Measurements from ENCODE around the gene DDHD1.

Gene DDHD1

DNA sequence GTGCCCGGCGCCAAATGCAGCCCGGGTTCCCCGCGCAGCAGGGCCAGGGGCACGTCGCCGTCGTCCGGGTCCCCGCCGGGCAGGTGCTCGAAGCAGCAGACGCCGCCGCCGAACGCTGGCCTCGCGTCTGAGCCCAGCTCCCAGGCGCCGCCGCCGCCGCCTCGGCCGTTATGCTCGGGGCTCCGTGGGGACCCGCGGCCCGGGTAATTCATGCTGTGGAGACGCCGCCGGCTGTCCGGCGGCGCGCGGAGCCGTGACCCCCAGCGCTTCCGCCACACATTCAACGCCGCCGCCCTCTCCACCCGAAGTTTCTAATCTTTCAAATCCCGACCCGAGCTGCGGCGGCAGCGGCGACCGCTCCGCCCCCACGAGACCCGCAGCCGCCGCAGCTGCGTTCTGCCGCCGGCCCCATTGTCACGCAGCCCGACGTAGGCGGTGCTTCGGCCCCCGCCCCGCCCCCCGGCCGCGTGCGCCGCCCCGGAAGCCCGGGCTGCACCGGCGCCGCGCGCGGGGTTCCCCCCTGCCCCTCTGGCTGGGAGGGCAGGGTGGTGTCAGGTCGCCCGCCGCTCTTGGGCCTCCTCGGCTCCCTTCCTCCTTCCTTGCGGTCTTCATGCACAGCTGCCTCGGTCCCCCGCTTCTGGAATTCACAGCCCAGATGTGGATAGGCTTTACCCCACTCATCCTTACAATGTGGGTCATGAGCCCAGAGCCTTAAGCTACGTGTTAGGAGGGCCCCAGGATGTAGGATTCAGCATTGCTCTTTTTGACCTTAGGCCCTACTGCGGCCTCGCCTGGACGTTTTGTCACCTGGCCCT, at the start of gene DDHD1:
Gene DDHD1, minus strand, starts transcription at position 437 of the 815 bp plus-strand sequence. Its CDS starts 225 bp downstream, at position 212.
- peak within 1 kb of the TSS; percentile 86 for H3K4me3 ChIP-seq (ENCODE audit: low read depth, low read length)
- TF ChIP-seq, protein P1, sequence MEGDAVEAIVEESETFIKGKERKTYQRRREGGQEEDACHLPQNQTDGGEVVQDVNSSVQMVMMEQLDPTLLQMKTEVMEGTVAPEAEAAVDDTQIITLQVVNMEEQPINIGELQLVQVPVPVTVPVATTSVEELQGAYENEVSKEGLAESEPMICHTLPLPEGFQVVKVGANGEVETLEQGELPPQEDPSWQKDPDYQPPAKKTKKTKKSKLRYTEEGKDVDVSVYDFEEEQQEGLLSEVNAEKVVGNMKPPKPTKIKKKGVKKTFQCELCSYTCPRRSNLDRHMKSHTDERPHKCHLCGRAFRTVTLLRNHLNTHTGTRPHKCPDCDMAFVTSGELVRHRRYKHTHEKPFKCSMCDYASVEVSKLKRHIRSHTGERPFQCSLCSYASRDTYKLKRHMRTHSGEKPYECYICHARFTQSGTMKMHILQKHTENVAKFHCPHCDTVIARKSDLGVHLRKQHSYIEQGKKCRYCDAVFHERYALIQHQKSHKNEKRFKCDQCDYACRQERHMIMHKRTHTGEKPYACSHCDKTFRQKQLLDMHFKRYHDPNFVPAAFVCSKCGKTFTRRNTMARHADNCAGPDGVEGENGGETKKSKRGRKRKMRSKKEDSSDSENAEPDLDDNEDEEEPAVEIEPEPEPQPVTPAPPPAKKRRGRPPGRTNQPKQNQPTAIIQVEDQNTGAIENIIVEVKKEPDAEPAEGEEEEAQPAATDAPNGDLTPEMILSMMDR (IDR thresholded peaks at IDR 0.05; ENCODE audit: low read depth, low read length, missing control alignments), result no peak
- peak; percentile 40 for DNase-seq (ENCODE audit: low read depth)

DNA sequence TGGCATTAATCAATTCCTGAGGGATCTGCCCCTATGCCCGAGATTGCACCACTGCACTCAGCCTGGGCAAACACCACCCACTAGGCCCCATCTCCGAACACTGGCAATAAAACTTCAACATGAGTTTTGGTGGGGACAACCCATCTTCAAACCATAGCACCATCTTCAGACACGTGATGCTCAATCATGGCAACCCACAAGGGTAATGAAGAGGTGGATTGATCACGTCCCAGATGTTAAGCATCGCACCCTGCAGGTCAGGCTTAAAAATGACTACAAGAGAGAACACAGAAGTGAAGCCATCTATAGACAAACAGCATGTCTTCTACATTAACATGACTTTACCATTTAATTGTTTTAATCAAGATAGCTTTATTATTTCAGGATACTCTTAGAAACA, 42.8 kb upstream of the DDHD1 start:
- TF ChIP-seq, protein P1 (IDR thresholded peaks at IDR 0.05; ENCODE audit: low read depth, low read length, missing control alignments), result no peak
- DNase-seq (ENCODE audit: low read depth), result no peak
- H3K4me3 ChIP-seq (ENCODE audit: low read depth, low read length), result no peak overlapping the region

DNA sequence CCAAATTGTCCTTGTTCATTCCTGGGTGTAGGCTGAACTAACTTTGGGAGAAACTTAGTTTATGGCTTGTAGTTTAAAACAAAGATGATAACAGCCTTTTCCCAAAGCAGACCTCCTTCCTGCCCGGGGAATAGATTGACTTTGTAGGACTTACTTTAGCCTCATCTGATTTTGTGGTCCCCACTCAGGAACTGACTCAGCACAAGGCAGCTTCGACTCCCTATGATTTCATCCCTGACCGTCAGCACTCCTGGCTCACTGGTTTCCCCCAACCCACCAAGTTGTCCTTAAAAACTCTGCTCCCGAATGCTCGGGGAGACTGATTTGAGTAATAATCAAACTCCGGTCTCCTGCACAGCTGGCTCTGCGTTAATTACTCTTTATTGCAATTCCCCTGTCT, 40.1 kb upstream of the DDHD1 start:
- no peak for DNase-seq (ENCODE audit: low read depth)
- H3K4me3 ChIP-seq (ENCODE audit: low read depth, low read length), result no peak overlapping the region
- TF ChIP-seq, protein P1 (IDR thresholded peaks at IDR 0.05; ENCODE audit: low read depth, low read length, missing control alignments), result no peak

DNA sequence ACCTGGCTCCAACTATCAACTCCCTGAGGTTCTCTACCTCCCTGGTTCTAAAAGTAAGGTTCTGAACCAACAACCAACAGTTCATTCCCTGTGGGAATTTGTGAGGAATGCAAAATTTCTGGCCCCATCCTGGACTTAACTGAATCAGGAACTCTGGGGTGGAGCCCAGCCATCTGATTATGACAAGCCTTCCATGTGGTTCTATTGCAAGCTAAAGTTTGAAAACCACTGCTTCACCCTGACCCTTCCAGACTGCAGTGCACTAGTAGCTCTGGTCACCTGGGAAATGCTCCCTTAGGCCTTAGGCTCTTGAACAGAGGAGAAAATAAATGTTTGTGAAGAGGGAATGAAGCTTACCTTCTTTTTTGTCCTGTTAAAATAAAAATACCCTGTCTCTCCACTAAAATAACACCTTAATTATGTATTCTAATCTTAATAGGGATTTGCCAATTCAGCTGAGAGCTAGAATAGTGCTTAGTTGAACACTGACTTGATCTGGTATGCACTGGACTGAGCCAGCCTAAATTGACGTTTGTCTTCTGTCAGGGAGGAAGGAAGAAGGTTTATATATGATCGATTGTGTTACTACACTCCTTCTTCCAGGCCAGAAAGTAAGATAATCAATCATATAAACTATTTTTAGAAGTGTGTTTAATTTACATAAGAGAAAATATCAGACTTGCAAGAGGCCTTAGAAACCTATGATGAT, 39.1 kb upstream of the DDHD1 start:
- TF ChIP-seq, protein P1 (IDR thresholded peaks at IDR 0.05; ENCODE audit: low read depth, low read length, missing control alignments), result no peak
- no peak for DNase-seq (ENCODE audit: low read depth)
- H3K4me3 ChIP-seq (ENCODE audit: low read depth, low read length), result no peak overlapping the region

DNA sequence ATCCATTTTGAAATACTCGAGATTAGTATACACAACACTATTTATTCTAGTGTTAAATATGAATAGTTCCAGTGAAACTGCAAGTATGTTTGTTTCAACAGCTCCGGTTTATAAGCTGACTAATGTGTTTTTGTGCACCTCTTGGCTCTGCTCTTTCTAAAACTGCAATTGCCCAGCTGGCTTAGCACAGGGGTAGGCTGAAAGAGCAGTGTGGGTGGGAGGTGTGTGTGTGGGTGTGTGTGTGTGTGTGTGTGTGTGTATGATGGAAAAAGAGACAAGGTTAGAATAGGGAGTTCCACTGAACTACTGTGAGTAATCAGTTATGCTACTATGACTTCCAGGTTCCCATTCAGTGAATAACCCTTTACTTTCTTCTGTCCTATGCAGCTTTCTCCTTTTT, 37.8 kb upstream of the DDHD1 start:
- DNase-seq (ENCODE audit: low read depth), result peak; percentile 21
- no peak overlapping the region for H3K4me3 ChIP-seq (ENCODE audit: low read depth, low read length)
- TF ChIP-seq, protein P1 (IDR thresholded peaks at IDR 0.05; ENCODE audit: low read depth, low read length, missing control alignments), result no peak

DNA sequence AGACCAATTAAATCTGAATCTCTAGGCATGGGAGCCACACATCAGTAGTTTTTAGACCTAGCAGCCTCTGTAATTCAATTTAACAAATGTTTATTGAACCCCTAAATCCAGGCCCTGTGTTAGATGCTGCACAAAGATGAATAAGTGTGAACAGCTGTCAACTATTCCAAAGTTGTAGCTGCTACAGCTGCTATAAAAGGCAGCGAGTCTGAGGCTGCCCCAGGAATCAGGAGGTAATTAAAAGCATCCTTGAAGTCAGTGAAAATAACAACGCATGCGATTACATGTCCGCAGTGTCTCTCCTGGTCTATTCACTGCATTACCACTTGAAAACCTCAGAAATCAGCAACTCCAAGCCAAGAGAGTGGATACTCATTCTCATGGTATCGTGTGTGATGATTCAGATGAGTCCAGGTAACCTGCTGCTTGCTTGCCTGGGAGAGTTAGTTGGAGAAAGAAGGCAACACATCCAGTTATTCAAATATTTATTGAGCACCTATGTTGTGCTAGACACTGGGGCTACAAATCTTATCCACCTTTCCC, 34.9 kb upstream of the DDHD1 start:
- DNase-seq (ENCODE audit: low read depth), result no peak
- TF ChIP-seq, protein P1 (IDR thresholded peaks at IDR 0.05; ENCODE audit: low read depth, low read length, missing control alignments), result no peak
- H3K4me3 ChIP-seq (ENCODE audit: low read depth, low read length), result no peak overlapping the region

Data from GM12864 (cell line).